Smooth muscle cell (in vitro differentiated cells): ENCODE results near the gene KCNJ9. TPM values are rescaled to one million over a fixed set of nuclear protein-coding genes. Genes with fewer than 3 reads are reported as not detected.

Experiments
- DNase-seq: peaks from one replicate; lab custom pipeline; 2025; ENCODE audit not compliant: unreplicated experiment; lab: John Stamatoyannopoulos, UW
- H2AFZ ChIP-seq: fragments of 200-600 bp; sonication (generic); 2 replicates; pipeline ENCODE4 v1.6.0; 2016; ENCODE audit warnings: antibody characterized with exemption, low read depth, mild to moderate bottlenecking
- H3F3A ChIP-seq: fragments of 200-600 bp; sonication (generic); 2 replicates; pipeline ENCODE4 v1.6.0; 2017; ENCODE audit warnings: antibody characterized with exemption, low read depth
- H3K27ac ChIP-seq: fragments of 200-600 bp; sonication (generic); 2 replicates; pipeline ENCODE4 v1.5.1; 2016; ENCODE audit warnings: low read depth, mild to moderate bottlenecking
- H3K27me3 ChIP-seq: fragments of 200-600 bp; sonication (generic); 2 replicates; pipeline ENCODE4 v1.6.1; 2016; ENCODE audit warnings: low read depth, mild to moderate bottlenecking
- H3K36me3 ChIP-seq: fragments of 200-600 bp; sonication (generic); 2 replicates; pipeline ENCODE4 v1.5.1; 2016; ENCODE audit warnings: low read depth
- H3K4me1 ChIP-seq: fragments of 200-600 bp; sonication (generic); 2 replicates; pipeline ENCODE4 v1.5.1; 2016; ENCODE audit warnings: low read depth
- H3K4me2 ChIP-seq: fragments of 200-600 bp; sonication (generic); 2 replicates; pipeline ENCODE4 v1.6.0; 2016; ENCODE audit warnings: mild to moderate bottlenecking
- H3K4me3 ChIP-seq: fragments of 200-600 bp; sonication (generic); 2 replicates; pipeline ENCODE4 v1.5.1; 2016; ENCODE audit warnings: mild to moderate bottlenecking
- H3K79me2 ChIP-seq: fragments of 200-600 bp; sonication (generic); 2 replicates; pipeline ENCODE4 v1.6.0; 2016; ENCODE audit warnings: low read depth, mild to moderate bottlenecking
- H3K9ac ChIP-seq: fragments of 200-600 bp; sonication (generic); 2 replicates; pipeline ENCODE4 v1.6.0; 2016; ENCODE audit warnings: low read depth
- H3K9me3 ChIP-seq: fragments of 200-600 bp; sonication (generic); replicated peaks from 2 replicates; pipeline ENCODE4 v1.5.1; 2016; ENCODE audit warnings: low read depth
- H4K20me1 ChIP-seq: fragments of 200-600 bp; sonication (generic); 2 replicates; pipeline ENCODE4 v1.6.0; 2016; ENCODE audit warnings: low read depth
- WGBS: methylation state at CpG from one replicate; pipeline ENCODE4 v1.1.7; 2016; ENCODE audit warnings: low lambda C conversion rate; 5-methylcytosine and 5-hydroxymethylcytosine counted together
- polyA plus RNA-seq: library from polyadenylated mRNA; unstranded; fragments of >200 nt; fragmentation: Nextera tagmentation; extraction: Ambion mirVana; gene quantifications from 2 replicates; pipeline ENCODE4 v1.2.1, GENCODE V29; 2016
- total RNA-seq: library from RNA; depleted of rRNA; stranded (reverse); fragments of >200 nt; gene quantifications from 2 replicates; pipeline ENCODE4 v1.2.3, GENCODE V29; 2014
- TF ChIP-seq, protein P1 (sequence below): fragments of 200-600 bp; sonication (generic); IDR thresholded peaks from 2 replicates; pipeline ENCODE4 v1.5.1; 2017; ENCODE audit warnings: borderline replicate concordance, mild to moderate bottlenecking, antibody characterized with exemption; ENCODE audit not compliant: insufficient read depth, poor library complexity, severe bottlenecking

Gene KCNJ9
- total and polyA plus RNA-seq, 2 experiments from 2014 or later = not detected

DNA sequence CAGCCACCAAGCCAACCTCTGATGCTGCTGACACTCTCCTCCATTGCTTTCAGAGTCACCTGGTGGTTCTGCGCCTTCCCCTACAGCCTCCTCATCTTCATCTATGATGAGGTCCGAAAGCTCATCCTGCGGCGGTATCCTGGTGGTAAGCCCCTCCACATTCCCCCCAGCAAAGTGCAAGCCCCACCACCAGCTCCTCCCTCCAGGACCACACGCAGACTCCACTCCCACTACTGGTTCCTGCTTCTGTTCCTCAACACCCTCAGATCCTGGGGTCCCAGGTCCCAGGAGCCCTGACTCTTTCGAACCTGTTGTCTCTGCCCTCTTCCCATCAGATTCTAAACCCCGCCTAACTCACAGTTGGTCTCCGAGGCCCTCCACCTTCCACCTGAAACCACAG lies 58.5 kb downstream of the KCNJ9 start:
- no peaks in the 10 kb centered on the region for H3K36me3 ChIP-seq
- TF ChIP-seq, protein P1, sequence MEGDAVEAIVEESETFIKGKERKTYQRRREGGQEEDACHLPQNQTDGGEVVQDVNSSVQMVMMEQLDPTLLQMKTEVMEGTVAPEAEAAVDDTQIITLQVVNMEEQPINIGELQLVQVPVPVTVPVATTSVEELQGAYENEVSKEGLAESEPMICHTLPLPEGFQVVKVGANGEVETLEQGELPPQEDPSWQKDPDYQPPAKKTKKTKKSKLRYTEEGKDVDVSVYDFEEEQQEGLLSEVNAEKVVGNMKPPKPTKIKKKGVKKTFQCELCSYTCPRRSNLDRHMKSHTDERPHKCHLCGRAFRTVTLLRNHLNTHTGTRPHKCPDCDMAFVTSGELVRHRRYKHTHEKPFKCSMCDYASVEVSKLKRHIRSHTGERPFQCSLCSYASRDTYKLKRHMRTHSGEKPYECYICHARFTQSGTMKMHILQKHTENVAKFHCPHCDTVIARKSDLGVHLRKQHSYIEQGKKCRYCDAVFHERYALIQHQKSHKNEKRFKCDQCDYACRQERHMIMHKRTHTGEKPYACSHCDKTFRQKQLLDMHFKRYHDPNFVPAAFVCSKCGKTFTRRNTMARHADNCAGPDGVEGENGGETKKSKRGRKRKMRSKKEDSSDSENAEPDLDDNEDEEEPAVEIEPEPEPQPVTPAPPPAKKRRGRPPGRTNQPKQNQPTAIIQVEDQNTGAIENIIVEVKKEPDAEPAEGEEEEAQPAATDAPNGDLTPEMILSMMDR = no peak
- no peak for DNase-seq
- no peak overlapping the region for H3K27ac ChIP-seq
- no peaks in the 10 kb centered on the region for H3K9me3 ChIP-seq
- H3K4me2 ChIP-seq = no peak overlapping the region
- no peak overlapping the region for H2AFZ ChIP-seq
- H3K79me2 ChIP-seq = no peaks in the 10 kb centered on the region
- WGBS = 92% methylated on average over 8 of the region's 8 CpGs
- no peaks in the 10 kb centered on the region for H3K27me3 ChIP-seq
- no peaks in the 10 kb centered on the region for H3K4me1 ChIP-seq
- no peaks in the 10 kb centered on the region for H3F3A ChIP-seq
- no peak overlapping the region for H3K9ac ChIP-seq
- H3K4me3 ChIP-seq = no peak overlapping the region
- H4K20me1 ChIP-seq = no peaks in the 10 kb centered on the region

Other genes starting within 250 kb of the KCNJ9 start
- not detected in 2 replicates for gene VSIG8, start 218.9 kb upstream of the KCNJ9 start, total RNA-seq
- 0.29 and 1.3 TPM in 2 replicates for gene VSIG8, start 218.9 kb upstream of the KCNJ9 start, polyA plus RNA-seq
- 1.1 and 1.3 TPM in 2 replicates for gene CFAP45, start 181.4 kb upstream of the KCNJ9 start, total RNA-seq
- 1.2 and 1.9 TPM in 2 replicates for gene CFAP45, start 181.4 kb upstream of the KCNJ9 start, polyA plus RNA-seq
- gene TAGLN2, start 156.0 kb upstream of the KCNJ9 start, total RNA-seq = 390 and 408 TPM in 2 replicates
- 1,005 and 1,171 TPM in 2 replicates for gene TAGLN2, start 156.0 kb upstream of the KCNJ9 start, polyA plus RNA-seq
- gene IGSF9, start 135.9 kb upstream of the KCNJ9 start, total RNA-seq = 0.49 and 0.99 TPM in 2 replicates
- 2.1 and 6.6 TPM in 2 replicates for gene IGSF9, start 135.9 kb upstream of the KCNJ9 start, polyA plus RNA-seq
- gene SLAMF9, start 127.3 kb upstream of the KCNJ9 start, total RNA-seq = 1.3 TPM in 1 of 2 replicates, not detected in the other
- gene SLAMF9, start 127.3 kb upstream of the KCNJ9 start, polyA plus RNA-seq = 1.8 and 2.1 TPM in 2 replicates
- gene PIGM, start 49.5 kb upstream of the KCNJ9 start, total RNA-seq = 4.7 and 5.2 TPM in 2 replicates
- 2.9 and 3.0 TPM in 2 replicates for gene PIGM, start 49.5 kb upstream of the KCNJ9 start, polyA plus RNA-seq
- gene KCNJ10, start 11.4 kb upstream of the KCNJ9 start, total RNA-seq = not detected in 2 replicates
- not detected in 2 replicates for gene KCNJ10, start 11.4 kb upstream of the KCNJ9 start, polyA plus RNA-seq
- gene IGSF8, start 17.1 kb downstream of the KCNJ9 start, total RNA-seq = 17.3 and 20.8 TPM in 2 replicates
- 30.2 and 35.5 TPM in 2 replicates for gene IGSF8, start 17.1 kb downstream of the KCNJ9 start, polyA plus RNA-seq
- gene ATP1A2, start 34.2 kb downstream of the KCNJ9 start, total RNA-seq = not detected in 2 replicates
- 0.07 TPM in 1 of 2 replicates, not detected in the other for gene ATP1A2, start 34.2 kb downstream of the KCNJ9 start, polyA plus RNA-seq
- not detected in 2 replicates for gene ATP1A4, start 70.1 kb downstream of the KCNJ9 start, total RNA-seq
- gene ATP1A4, start 70.1 kb downstream of the KCNJ9 start, polyA plus RNA-seq = not detected in 2 replicates
- gene CASQ1, start 109.0 kb downstream of the KCNJ9 start, total RNA-seq = 0.36 TPM in 1 of 2 replicates, not detected in the other
- 0.48 TPM in 1 of 2 replicates, not detected in the other for gene CASQ1, start 109.0 kb downstream of the KCNJ9 start, polyA plus RNA-seq
- 85.0 and 115 TPM in 2 replicates for gene PEA15, start 123.8 kb downstream of the KCNJ9 start, total RNA-seq
- 73.1 and 80.6 TPM in 2 replicates for gene PEA15, start 123.8 kb downstream of the KCNJ9 start, polyA plus RNA-seq
- 56.7 and 63.6 TPM in 2 replicates for gene DCAF8, start 181.0 kb downstream of the KCNJ9 start, total RNA-seq
- gene DCAF8, start 181.0 kb downstream of the KCNJ9 start, polyA plus RNA-seq = 79.9 and 92.6 TPM in 2 replicates
- gene PEX19, start 203.6 kb downstream of the KCNJ9 start, total RNA-seq = 40.2 and 47.1 TPM in 2 replicates
- 29.2 and 34.5 TPM in 2 replicates for gene PEX19, start 203.6 kb downstream of the KCNJ9 start, polyA plus RNA-seq